Activated T-helper 1 cell treated with anti-CD3 and anti-CD28 coated beads, Interleukin-2, amount 50 U/mL, for 16 hours (primary cell): Measurements from ENCODE around the gene ZFYVE1.
"Not testable (repeated sequence)": the region's sequence is repeated elsewhere in the genome, so short reads cannot be mapped to it uniquely, and the experiment has no call there.

Experiments used
- DNase-seq, 2 donors: peaks; one replicate each; pipeline ENCODE4 v3.0.0-alpha.2; 2020; ENCODE audit warnings: low read depth in 1 of 2, low spot score in 1 of 2

ZFYVE1 gene

DNA sequence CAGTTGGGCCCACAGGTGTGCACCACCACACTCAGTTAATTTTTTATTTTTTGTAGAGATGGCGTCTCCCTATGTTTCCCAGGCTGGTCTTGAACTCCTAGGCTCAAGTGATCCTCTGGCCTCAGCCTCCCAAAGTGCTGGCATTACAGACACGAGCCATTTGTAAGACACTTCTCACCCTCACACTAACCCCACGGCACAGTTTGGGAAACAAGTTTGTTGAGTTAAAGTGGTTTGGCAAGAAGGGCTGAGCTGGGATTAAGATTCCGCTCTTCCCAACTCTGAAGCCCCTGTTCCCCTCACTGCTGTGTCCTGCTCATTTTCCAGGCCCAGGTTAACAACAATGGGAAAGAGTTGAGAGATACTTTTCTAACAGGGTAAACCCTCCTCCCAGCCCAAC lies 65.9 kb downstream of the ZFYVE1 start:
- not testable (repeated sequence) for DNase-seq

DNA sequence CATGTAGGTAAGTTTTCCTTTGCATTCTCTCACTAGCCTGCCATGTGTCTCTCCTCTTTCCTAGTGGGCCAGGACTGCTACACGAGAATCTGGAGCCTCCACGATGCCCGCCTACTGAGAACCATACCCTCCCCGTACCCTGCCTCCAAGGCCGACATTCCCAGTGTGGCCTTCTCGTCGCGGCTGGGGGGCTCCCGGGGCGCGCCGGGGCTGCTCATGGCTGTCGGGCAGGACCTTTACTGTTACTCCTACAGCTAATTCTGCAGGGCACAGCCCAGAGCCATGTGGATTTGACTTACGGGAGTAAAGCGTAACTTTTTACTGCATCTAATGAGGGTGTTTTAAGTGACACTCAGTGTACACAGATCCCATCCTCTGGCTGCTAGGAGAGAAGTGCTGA lies 68.4 kb downstream of the ZFYVE1 start:
- no peak for DNase-seq

DNA sequence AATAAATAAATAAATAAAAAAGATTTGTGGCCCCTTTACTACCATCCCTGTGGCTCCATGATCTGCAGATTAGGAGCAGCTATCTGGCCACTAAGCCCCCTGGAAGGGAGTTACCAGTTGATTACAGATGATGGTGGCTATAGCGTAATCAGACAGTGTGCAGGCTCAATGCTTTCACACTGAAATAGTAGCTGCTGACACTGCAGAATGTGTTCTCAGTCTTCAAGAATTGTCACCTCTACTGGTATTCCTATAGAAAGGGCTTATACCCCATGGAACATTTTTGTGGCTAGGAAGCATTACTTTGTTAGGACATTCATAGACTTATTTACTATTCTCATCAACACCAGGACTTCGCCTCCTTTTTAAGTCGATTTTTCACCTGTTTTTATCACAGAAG lies 69.7 kb downstream of the ZFYVE1 start:
- DNase-seq: no peak

DNA sequence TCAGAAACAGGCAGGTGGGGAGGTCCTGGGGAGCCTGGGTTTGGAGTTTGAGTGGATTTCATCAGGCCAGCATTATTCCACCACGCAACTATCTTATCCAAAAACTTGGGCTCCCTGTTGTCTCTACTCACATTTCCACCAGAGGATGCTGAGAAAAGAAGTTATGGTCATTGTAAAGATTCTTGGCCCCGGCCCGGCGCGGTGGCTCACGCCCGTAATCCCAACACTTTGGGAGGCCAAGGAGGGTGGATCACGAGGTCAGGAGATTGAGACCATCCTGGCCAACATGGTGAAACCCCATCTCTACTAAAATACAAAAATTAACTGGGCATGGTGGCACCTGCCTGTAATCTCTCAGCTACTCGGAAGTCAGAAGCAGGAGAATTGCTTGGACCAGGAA lies 70.2 kb downstream of the ZFYVE1 start:
- not testable (repeated sequence) for DNase-seq

DNA sequence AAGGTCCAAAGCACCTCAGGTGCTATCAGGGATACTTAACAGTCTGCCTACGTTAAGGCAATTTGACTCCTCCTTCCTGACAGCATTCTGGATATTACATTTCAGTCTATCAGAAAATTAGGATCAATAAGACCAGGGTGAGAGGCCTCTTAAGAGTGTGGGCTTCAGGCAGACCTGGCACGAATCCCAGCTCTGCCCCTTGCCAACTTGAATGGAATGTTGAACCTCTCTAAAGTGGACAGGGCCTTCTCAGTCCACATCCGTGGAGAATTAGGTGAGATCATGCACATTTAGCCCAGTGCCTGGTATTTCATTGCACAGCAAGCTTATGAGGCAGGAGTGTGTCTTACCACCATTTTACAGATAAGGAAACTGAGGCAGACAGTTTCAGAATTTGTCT lies 74.7 kb downstream of the ZFYVE1 start:
- no peak for DNase-seq

DNA sequence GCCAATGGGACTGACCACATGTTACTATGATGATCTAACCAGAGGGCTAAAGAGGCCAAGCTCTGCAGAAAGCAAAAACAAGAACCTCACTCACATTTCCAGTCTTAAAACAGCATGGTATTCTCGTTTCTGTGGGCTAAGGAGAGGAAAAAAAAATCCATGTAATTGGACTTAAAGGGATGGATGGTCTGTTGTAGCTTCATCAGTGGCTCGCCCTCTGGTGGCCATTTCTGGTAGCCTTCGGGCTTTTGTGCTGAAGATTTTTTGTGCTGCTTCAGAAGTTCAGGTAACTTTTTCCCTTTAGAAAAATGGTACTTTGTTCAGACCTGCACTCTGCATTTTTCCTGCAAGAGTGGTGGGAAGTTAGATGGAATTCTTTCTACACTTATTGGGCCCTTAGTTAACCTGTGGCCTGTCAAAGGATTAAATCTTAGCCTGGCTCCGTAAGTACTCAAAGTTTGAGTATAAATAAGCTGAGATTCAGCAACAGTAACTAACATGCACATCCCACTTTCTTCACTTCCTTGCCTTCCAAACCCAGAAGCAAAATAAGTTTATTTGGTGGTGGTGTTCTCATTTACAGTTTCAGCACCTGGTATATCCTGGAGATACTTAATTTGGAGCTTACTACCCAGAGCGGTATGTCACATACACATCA lies 78.3 kb downstream of the ZFYVE1 start:
- peak; percentile 19 to 27 for DNase-seq

DNA sequence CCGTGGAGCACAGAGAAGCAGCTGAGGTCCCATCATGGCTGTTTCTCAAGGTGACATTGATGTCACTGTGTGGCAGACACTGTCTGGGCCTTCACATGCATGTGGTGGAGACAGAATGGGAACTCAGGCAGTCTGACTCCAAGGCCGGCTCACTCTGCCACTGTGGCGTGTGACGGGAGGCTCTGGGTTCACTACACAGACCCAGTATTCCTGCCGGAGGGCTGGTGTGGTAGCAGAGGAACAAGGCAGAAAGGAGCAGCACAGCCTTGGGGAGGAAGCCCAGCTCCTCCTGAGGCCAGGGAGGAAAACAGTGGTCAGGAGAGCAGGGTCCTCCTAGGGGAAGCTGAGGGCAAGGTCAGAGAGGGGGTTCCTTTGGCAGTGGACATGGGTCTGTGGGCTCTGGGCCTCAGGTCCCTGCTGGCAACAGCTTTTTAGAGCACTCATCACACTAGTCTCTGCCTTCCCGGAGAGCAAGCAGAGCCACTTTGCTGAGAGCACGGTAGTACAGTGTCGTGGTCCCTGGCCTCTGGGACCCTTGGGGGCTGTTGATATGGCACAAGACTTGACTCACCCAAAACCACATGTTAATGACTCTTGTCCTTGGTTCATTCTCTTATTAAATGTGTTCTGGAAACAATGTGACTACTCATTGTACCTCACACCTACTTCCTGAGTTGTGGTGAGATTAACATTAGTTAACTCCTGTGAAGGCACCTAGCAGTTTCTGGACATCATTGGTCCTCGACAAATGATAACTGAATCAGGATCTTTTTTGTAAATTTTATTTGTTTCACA lies 79.3 kb downstream of the ZFYVE1 start:
- no peak for DNase-seq

DNA sequence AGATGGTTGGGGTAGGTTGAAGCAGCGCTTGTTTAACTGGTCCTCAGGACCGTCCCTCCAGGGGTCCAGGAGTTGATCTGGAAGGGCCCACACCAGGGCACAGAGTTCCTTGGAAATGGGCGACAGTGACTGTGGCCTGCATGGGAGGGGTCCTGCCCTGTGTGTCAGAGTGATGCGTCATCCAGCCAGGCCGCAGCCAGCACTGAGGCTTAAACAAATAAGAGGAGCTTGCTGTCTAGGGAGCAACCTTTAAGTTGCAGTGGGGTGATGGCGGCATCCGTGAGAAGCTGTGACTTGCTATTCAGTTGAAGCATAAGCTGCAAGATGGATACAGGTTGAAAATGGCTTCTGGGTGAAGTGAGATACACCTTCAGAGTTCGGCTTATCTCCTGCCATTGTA lies 80.4 kb downstream of the ZFYVE1 start:
- DNase-seq: no peak

DNA sequence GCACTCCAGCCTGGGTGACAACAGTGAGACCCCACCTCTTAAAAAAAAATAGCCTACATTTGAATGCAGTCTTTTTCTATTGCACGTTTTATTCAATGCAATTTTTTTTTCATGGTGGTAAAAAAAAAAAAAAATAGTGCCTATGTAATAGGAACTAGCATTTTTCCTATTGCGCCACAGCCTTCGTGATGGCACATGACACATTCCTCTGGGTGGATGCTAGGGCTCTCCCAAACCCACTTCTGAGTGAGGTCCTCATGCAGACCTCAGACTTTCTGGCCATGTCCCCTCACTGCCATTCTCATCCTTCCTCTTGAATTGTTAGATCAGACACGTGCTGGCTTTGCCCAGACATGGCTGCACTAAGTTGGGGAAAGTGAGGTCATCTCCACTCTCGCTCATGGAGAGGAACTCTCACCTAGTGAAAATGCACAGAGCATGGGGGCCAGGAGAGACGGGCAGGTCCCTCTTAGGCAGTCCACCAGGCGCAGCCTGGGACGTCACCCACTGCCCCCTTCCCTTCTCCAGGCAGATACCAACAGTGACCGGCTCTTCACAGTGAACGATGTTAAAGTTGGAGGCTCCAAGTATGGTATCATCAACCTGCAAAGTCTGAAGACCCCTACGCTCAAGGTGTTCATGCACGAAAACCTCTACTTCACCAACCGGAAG lies 81.4 kb downstream of the ZFYVE1 start:
- no peak for DNase-seq

DNA sequence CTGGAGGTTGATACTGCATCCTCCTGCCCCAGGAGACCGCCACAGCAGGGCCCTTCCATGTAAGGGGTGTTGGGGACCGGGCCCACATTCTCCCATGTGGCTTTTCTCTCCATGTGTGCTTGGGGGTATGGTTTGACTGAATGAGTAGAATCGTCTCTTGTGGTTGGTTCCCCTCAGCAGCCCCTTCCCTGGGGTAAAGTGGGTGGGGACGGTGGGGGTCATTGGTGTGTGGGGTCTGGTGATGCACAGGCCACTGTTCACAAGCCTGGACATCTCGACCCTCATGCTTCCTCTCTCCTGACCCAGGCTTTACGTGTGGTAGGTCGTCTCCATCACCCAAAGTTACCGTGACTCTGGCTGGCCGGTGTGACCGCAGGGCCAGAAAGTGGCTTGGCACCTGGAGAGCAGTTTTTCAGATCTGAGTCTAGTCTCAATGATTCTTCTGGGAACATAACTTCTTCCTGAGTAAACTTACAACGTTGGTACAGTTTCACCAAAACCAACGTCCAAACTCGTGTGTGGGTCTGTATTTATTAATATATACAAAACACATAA lies 83.0 kb downstream of the ZFYVE1 start:
- no peak for DNase-seq

DNA sequence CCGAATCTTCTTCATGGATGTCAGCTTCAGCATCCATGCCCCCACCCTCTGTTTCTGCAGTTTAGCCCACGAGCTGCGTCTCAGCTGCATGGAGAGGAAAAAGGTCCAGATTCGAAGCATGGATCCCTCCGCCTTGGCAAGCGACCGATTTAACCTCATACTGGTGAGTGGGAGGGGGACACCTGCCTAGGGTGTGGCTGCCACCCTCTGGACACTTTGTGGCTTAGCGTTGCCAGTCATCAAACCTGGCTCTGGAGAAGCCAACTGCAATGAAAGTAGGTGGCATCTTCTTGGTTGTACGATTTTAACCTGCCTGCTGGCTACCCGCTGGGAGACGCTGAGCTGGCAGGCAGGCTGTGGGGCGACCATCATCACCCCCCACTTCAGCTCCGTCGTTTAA lies 84.0 kb downstream of the ZFYVE1 start:
- no peak for DNase-seq

DNA sequence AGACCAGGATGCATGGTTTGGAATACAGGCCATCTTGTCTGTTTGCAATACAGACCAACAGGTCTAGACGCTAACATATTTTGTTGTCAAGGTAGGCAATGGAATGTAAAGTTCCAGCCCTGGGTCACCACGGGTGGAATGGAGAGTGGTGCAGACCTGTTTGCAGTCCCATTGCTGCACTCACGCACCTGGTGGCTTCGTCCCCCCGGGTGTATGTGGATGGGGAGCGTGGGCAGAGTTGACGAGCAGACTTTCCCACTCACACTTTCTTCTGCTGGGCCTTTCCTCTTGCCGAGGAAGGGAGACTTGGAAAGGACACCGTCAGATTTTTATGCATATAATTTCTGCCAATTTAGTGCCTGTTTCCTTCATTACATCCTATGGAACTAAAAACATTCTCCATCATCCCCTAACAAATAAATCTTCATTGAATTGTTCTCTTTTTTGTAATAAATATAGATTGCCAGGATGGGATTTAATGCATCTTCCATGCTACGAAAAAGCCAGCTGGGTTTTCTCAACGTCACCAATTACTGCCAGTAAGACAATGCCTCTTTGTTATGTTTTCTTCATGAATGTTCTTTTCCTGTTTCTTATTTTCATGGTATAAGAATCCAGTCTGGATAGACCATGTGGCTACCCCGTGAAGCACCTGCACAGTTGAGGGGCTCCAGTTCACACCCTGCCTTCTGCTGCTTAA lies 85.5 kb downstream of the ZFYVE1 start:
- DNase-seq: no peak

DNA sequence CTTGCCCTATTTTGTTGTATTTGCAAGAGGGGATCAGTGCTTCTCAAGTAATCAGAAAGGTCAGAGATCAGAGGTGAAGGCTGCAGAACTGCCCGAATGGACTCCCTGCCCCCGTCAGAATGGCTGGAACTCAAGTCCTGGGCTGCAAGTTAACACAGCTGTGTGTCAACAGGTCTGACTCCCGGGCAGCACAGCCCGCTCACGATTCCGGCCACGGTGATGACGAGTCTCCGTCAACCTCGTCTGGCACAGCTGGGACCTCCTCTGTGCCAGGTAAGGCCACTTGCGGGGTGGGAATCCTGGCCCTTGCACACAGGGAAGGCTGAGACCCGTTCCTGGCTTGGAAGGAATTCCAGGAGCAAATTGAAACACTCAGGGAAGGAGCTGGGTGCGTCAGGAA lies 87.3 kb downstream of the ZFYVE1 start:
- no peak for DNase-seq

DNA sequence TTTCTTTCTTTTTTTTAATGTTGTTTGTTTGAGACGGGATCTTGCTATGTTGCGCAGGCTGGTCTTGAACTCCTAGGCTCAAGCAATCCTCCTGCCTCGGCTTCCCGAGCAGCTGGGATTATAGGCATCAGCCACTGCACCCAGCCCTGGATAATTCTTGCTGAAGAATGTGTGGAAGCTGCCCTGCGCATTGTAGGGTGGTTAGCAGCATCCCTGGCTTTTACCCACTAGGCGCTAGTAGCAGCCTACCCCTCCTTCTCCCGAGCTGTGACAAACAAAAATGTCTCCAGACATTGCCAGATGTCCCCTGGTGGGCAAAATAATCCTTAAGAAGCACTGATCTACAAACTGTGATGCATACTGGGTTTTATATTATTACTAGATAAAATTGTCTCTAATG lies 94.0 kb downstream of the ZFYVE1 start:
- no peak for DNase-seq

DNA sequence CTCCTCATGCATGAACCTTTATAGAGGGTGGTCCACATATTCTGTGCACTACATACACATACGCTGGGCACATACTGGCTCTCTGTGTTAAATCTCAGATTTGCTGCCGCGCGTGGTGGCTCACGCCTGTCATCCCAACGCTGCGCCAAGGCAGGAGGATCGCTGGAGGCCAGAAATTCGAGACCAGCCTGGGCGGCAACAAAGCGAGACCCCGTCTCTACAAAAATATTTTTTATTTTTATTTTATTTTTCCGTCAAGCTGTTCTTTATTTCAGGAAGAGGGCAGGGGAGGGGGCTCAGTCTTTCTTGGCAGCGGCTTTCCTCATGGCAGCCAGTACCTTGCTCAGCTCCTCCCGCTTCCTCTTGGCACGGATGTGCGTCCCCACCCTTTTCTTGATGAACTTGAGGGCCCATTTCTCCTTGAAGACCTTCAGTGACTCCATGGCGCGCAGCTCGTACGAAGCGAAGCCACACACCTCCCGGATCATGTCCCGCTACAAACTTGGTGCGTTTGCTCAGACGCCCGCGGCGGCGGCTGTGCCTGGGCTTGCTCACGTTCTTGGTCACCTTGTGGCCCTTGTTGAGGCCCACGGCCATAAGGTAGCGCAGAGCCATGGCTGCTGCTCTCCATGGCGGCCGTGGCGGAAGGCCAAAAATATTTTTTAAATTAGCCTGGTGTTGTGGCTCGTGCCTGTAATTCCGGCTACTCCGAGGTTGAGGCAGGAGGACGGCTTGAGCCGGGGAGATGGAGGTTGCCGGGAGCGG lies 97.4 kb downstream of the ZFYVE1 start:
- no peak for DNase-seq

DNA sequence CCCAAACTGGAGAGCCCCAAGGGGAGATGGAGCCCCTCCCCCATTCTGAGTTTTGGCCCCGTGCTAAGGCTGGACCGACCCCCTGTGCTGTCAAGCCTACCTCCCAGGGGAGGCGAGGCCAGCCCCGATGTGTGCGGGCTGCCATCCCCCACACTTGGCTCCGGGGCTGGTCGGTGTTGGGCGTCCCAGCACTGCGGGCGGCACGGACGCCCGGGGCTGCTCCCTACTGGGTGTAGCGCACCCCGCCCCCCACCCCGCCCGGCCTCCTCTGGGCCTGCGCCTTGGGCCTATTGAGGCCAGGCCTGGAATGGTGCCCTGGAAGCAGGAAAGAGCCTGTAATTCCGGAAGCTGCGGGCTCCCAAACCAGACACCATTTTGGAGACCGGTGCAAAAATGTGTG lies 98.0 kb downstream of the ZFYVE1 start:
- no peak for DNase-seq

DNA sequence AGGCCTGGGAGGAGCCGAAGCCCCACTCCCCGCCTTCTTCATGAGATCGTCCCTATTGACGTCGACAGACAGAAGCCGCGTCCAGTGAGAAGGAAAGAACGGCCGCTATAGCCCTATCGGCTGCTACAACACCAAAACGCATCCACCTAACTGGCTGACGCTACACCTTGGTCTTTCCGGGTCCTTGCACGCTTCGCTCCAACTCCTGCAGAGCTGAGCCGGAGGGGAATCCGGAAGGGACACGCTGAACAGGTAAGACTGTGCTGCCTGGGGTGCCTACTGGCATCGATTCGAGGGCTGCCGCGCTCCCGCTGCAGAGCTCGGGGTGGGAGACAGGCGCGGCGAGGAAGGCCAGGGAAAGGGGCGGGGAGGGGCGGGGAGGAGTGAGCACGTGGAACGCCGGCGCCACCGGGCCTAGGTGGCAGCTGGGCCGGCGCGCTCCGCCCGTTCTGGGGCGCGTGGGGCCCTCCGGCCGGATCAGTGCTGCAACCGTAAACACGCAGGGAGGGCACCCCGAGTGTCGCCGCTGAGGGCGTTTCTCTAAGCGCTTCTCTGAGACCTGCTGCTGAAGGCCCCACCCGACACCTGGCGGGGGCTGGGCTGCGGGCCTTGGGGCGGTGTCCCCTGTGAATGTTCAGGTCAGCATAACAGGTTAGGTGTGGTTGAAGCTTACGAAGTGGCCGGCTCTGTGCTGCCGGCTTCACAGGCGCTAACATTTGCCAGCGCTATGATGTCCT lies 100.4 kb downstream of the ZFYVE1 start, which contains the start of gene DCAF4:
TSS of gene DCAF4 (plus strand) at position 173 of the 737 bp plus-strand sequence. CDS start 11,515 bp downstream, outside the sequence.
- DNase-seq: peak; percentile 85 to 88

DNA sequence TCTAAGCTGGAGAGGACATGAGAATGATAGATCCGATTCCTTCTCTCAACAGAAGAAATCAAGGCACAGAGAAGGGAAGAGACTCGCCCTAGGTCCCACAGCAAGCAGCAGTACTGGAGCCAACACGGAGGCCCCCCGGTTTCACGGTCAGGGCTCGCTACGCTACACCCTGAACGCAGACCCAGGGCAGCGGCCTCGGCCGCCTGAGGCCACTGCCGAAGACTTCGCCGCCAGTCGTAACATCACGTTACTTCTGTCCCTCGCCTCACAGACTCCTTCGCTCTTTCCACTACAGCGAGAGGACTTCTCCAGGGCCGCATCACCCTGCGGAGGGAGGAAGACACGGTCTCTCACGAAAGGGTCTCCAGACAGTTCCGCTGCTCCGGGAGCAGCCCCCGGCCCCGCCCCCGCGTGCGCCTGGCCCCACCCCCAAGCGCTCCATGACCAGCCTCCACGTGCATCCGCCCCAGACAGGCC lies 101.1 kb downstream of the ZFYVE1 start:
- no peak for DNase-seq

DNA sequence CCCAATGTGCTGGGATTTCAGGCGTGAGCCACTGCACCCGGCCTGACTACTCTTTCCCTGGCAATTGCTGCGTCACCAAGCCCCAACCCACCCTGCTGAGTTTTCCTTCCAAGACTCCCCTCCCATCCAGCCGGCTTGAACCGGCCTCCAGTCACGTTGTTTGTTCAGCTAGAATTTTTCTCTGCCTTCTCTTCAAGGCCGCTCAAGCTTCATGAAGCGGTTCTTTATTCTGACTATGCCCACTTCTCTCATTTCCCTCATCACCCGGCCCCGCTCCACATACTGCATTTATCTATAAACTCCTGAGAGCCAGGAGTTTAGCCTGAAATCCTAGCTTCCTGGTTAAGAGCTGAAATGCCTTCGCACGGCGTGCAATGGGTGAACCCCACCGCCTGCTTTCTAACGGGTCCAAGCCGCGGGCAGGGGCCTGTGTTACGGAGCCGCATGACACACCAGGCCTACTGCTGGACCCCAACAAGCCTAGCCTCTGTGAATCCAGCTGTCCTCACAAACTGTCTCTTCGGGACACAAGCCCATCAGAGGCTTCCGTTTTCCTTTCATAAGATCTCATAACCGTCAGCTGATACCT lies 101.6 kb downstream of the ZFYVE1 start:
- no peak for DNase-seq
